Measurements from ENCODE around the gene APOL1.
A peak's percentile ranks its signal among the peaks of the same experiment; 100 is the strongest.
"Not testable (repeated sequence)": the region's sequence is repeated elsewhere in the genome, so short reads cannot be mapped to it uniquely, and the experiment has no call there.

APOL1 gene

GRCh38 chr22:36274531-36274930 lies 21.6 kb downstream of the APOL1 start:
- DNase-seq: no peak

- peak; percentile 71 for DNase-seq
Observed at GRCh38 chr22:36277482-36278291, 24.8 kb downstream of the APOL1 start.

GRCh38 chr22:36279219-36279666 lies 26.3 kb downstream of the APOL1 start:
- no peak for DNase-seq

GRCh38 chr22:36280379-36280778 lies 27.4 kb downstream of the APOL1 start:
- DNase-seq: no peak

GRCh38 chr22:36281781-36282327 lies 28.9 kb downstream of the APOL1 start:
- DNase-seq: no peak

- DNase-seq: no peak
Observed at GRCh38 chr22:36282328-36282831, 29.4 kb downstream of the APOL1 start.

GRCh38 chr22:36284171-36284571 lies 31.2 kb downstream of the APOL1 start:
- no peak for DNase-seq

GRCh38 chr22:36285017-36285416 lies 32.1 kb downstream of the APOL1 start:
- DNase-seq: no peak

GRCh38 chr22:36285545-36285944 lies 32.6 kb downstream of the APOL1 start:
- no peak for DNase-seq

- DNase-seq: peak; percentile 68
Observed at GRCh38 chr22:36286096-36286957, 33.4 kb downstream of the APOL1 start.

GRCh38 chr22:36287881-36288515 lies 35.1 kb downstream of the APOL1 start:
- DNase-seq: no peak

GRCh38 chr22:36288571-36289405 lies 35.9 kb downstream of the APOL1 start:
- DNase-seq: no peak

GRCh38 chr22:36289406-36289870 lies 36.5 kb downstream of the APOL1 start:
- no peak for DNase-seq

GRCh38 chr22:36289948-36290371 lies 37.0 kb downstream of the APOL1 start:
- DNase-seq: not testable (repeated sequence)

GRCh38 chr22:36290391-36291075 lies 37.6 kb downstream of the APOL1 start:
- DNase-seq: not testable (repeated sequence)

- DNase-seq: no peak
Observed at GRCh38 chr22:36291831-36292740, 39.2 kb downstream of the APOL1 start.

- no peak for DNase-seq
Observed at GRCh38 chr22:36292823-36293530, 40.0 kb downstream of the APOL1 start.

GRCh38 chr22:36293606-36294292 lies 40.8 kb downstream of the APOL1 start:
- no peak for DNase-seq

- no peak for DNase-seq
Observed at GRCh38 chr22:36294293-36294620, 41.3 kb downstream of the APOL1 start.
